Keratinocyte (primary cell): ENCODE results near the gene MON2. TPM values are rescaled to one million over a fixed set of nuclear protein-coding genes. Genes with fewer than 3 reads are reported as not detected.

Experiments used
- DNase-seq: peaks from one replicate; pipeline ENCODE4 v3.0.0-alpha.2; 2011; ENCODE audit warnings: low read depth, missing footprints, low spot score
- FAIRE-seq: peaks from 2 replicates; lab custom pipeline; 2011; peaks lifted over from hg19 to GRCh38; lab: Jason Lieb, UNC
- H2AFZ ChIP-seq: 2 replicates; pipeline ENCODE4 v1.6.0; 2012; ENCODE audit warnings: low read length, control low read depth, inconsistent platforms; ENCODE audit not compliant: control insufficient read depth
- H3K27ac ChIP-seq: 2 replicates; pipeline ENCODE4 v1.5.1; 2011; ENCODE audit warnings: low read length; ENCODE audit not compliant: control insufficient read depth, insufficient read depth
- H3K27me3 ChIP-seq: 3 replicates; pipeline ENCODE4 v1.6.0; 2011; ENCODE audit warnings: low read length; ENCODE audit not compliant: control insufficient read depth, insufficient read depth; ENCODE audit errors: extremely low read depth
- H3K36me3 ChIP-seq, 2 experiments: 2 replicates in 1 of 2; 3 replicates in 1 of 2; pipeline ENCODE4 v1.5.1; 2011; ENCODE audit warnings: low read length in 2 of 2, mild to moderate bottlenecking in 1 of 2; ENCODE audit not compliant: control insufficient read depth in 2 of 2, insufficient read depth in 2 of 2; ENCODE audit errors: extremely low read depth in 1 of 2
- H3K4me1 ChIP-seq: 3 replicates; pipeline ENCODE4 v1.5.1; 2011; ENCODE audit warnings: low read length; ENCODE audit not compliant: control insufficient read depth, insufficient read depth; ENCODE audit errors: extremely low read depth
- H3K4me2 ChIP-seq: 3 replicates; pipeline ENCODE4 v1.6.0; 2011; ENCODE audit warnings: low read depth, low read length; ENCODE audit not compliant: control insufficient read depth, insufficient read depth; ENCODE audit errors: extremely low read depth
- H3K4me3 ChIP-seq, 3 experiments: fragments of 200-600 bp in 1 of 3; sonication (generic) in 1 of 3; 2 replicates in 2 of 3; 3 replicates in 1 of 3; pipeline ENCODE4 v1.5.1; 2011 to 2016; ENCODE audit warnings: low read length in 3 of 3, mild to moderate bottlenecking in 3 of 3, control low read depth in 2 of 3, inconsistent platforms in 1 of 3, low read depth in 1 of 3, mixed read lengths in 1 of 3, mixed run types in 1 of 3, moderate library complexity in 1 of 3; ENCODE audit not compliant: control insufficient read depth in 2 of 3, insufficient read depth in 2 of 3; ENCODE audit errors: extremely low read depth in 1 of 3
- H3K79me2 ChIP-seq: 2 replicates; pipeline ENCODE4 v1.6.0; 2012; ENCODE audit warnings: low read length; ENCODE audit not compliant: control insufficient read depth, insufficient read depth
- H3K9ac ChIP-seq: 3 replicates; pipeline ENCODE4 v1.6.0; 2011; ENCODE audit warnings: low read length; ENCODE audit not compliant: control insufficient read depth, insufficient read depth; ENCODE audit errors: extremely low read depth
- H3K9me1 ChIP-seq: 3 replicates; pipeline ENCODE4 v1.6.0; 2011; ENCODE audit warnings: low read length; ENCODE audit not compliant: control insufficient read depth, insufficient read depth; ENCODE audit errors: extremely low read depth
- H3K9me3 ChIP-seq: 2 replicates; pipeline ENCODE4 v1.5.1; 2012; ENCODE audit warnings: low read depth, low read length; ENCODE audit not compliant: control insufficient read depth
- H4K20me1 ChIP-seq: 3 replicates; pipeline ENCODE4 v1.6.0; 2011; ENCODE audit warnings: low read length; ENCODE audit not compliant: control insufficient read depth, insufficient read depth; ENCODE audit errors: extremely low read depth
- EZH2 ChIP-seq: IDR thresholded peaks from one replicate; pipeline ENCODE4 v1.6.1; 2012; ENCODE audit warnings: inconsistent platforms, mild to moderate bottlenecking, low read length, moderate library complexity
- dilution Hi-C: fragments of 300-500 bp; cut with MboI; formaldehyde crosslinking; loops from one replicate; pipeline ENCODE4 v1.7.0; 2020; ENCODE audit warnings: low sequenced_read_pairs; ENCODE audit not compliant: extremely low pct_ligation_motif_present
- polyA plus RNA-seq, 5 experiments: library from polyadenylated mRNA; depleted of rRNA in 3 of 5; stranded (reverse) in 3 of 5; stranded (forward) in 1 of 5; unstranded in 1 of 5; fragments of >200 nt; gene quantifications; 1 replicate in 1 of 5; 2 replicates in 3 of 5; 3 replicates in 1 of 5; pipeline versions ENCODE4 v1.2.1 to v1.2.3, GENCODE V29; 2011 to 2012; ENCODE audit warnings: missing spikeins in 2 of 5, low read depth in 1 of 5, low replicate concordance in 1 of 5
- TF ChIP-seq, protein P1 (sequence below), 3 experiments: IDR thresholded peaks in 1 of 3; conservative IDR thresholded peaks in 1 of 3; optimal IDR thresholded peaks in 1 of 3; 2 replicates in 2 of 3; 3 replicates in 1 of 3; pipeline versions ENCODE3 to v1.5.1; 2011; ENCODE audit warnings: low read length in 3 of 3, mild to moderate bottlenecking in 3 of 3, moderate library complexity in 2 of 3, control low read depth in 1 of 3, inconsistent platforms in 1 of 3; ENCODE audit not compliant: insufficient read depth in 2 of 3; ENCODE audit errors: extremely low read depth in 1 of 3

Gene MON2
- polyA plus RNA-seq, 1 donor (not counting 4 experiments of a cell fraction or from before 2014, with no cell fraction given), result 18.5 TPM

DNA sequence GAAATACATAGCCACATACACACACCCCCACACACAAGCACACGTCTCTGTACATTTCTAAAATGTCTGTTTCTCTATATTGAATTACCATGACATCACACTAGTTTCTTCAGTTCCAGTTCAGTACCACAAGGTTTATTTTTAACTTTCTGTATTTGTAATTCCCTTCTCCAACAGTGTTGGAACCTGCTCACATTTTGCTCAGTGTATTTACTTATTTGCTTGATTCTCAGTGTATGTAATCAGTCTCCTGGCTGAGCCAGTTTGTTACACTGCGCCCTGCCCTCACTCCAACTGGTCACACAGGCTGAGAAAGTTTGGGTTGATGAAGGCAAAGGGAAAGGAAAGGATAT is 67.1 kb downstream of the MON2 start:
- no peaks in the 10 kb centered on the region for H3K4me1 ChIP-seq
- no peaks in the 10 kb centered on the region for H3K9me1 ChIP-seq
- H4K20me1 ChIP-seq, result no peaks in the 10 kb centered on the region
- no peaks in the 10 kb centered on the region for H3K9me3 ChIP-seq
- H2AFZ ChIP-seq, result no peak overlapping the region
- DNase-seq, result no peak
- H3K36me3 ChIP-seq, result peaks cover 2 to 3% of the 10 kb centered on the region in 2 experiments
- no peak for TF ChIP-seq EZH2
- TF ChIP-seq, protein P1, sequence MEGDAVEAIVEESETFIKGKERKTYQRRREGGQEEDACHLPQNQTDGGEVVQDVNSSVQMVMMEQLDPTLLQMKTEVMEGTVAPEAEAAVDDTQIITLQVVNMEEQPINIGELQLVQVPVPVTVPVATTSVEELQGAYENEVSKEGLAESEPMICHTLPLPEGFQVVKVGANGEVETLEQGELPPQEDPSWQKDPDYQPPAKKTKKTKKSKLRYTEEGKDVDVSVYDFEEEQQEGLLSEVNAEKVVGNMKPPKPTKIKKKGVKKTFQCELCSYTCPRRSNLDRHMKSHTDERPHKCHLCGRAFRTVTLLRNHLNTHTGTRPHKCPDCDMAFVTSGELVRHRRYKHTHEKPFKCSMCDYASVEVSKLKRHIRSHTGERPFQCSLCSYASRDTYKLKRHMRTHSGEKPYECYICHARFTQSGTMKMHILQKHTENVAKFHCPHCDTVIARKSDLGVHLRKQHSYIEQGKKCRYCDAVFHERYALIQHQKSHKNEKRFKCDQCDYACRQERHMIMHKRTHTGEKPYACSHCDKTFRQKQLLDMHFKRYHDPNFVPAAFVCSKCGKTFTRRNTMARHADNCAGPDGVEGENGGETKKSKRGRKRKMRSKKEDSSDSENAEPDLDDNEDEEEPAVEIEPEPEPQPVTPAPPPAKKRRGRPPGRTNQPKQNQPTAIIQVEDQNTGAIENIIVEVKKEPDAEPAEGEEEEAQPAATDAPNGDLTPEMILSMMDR (optimal IDR thresholded peaks at IDR 0.05 in 1 of 3, IDR thresholded peaks at IDR 0.05 in 1 of 3, conservative IDR thresholded peaks at IDR 0.05 in 1 of 3; ENCODE audit: extremely low read depth in 1 of 3, insufficient read depth in 2 of 3, low read length in 3 of 3), result no peak
- H3K27ac ChIP-seq, result no peak overlapping the region
- dilution Hi-C loops, result no loop called here
- no peaks in the 10 kb centered on the region for H3K79me2 ChIP-seq
- no peak overlapping the region for H3K9ac ChIP-seq
- no peak overlapping the region for H3K4me2 ChIP-seq
- FAIRE-seq, result no peak
- H3K27me3 ChIP-seq, result no peaks in the 10 kb centered on the region
- no peak overlapping the region for H3K4me3 ChIP-seq

DNA sequence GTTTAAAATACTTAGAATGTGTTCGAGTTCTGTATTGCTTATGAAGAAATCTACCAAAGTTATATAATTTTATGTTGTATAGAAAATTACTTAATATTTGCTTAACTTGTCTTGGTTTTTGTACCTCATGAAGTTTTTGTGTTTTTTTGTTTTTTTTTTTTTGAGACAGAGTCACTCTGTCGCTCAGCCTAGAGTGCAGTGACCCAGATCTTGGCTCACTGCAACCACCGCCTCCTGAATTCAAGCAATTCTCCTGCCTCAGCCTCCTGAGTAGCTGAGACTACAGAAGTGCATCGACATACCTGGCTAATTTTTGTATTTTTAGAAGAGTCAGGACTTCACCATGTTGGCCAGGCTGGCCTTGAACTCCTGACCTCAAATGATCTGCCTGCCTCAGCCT is 69.9 kb downstream of the MON2 start:
- H2AFZ ChIP-seq, result no peak overlapping the region
- no peak for DNase-seq
- dilution Hi-C loops, result no loop called here
- no peak for FAIRE-seq
- H3K9ac ChIP-seq, result no peak overlapping the region
- H3K79me2 ChIP-seq, result no peaks in the 10 kb centered on the region
- TF ChIP-seq, protein P1 (optimal IDR thresholded peaks at IDR 0.05 in 1 of 3, IDR thresholded peaks at IDR 0.05 in 1 of 3, conservative IDR thresholded peaks at IDR 0.05 in 1 of 3; ENCODE audit: extremely low read depth in 1 of 3, insufficient read depth in 2 of 3, low read length in 3 of 3), result no peak
- no peak for TF ChIP-seq EZH2
- peaks cover 3 to 4% of the 10 kb centered on the region in 2 experiments for H3K36me3 ChIP-seq
- H3K9me1 ChIP-seq, result no peaks in the 10 kb centered on the region
- H3K27ac ChIP-seq, result no peak overlapping the region
- no peaks in the 10 kb centered on the region for H3K4me1 ChIP-seq
- no peaks in the 10 kb centered on the region for H3K27me3 ChIP-seq
- H4K20me1 ChIP-seq, result no peaks in the 10 kb centered on the region
- no peak overlapping the region for H3K4me3 ChIP-seq
- no peak overlapping the region for H3K4me2 ChIP-seq
- H3K9me3 ChIP-seq, result no peaks in the 10 kb centered on the region
